Smooth muscle cell (in vitro differentiated cells): ENCODE measurements around the gene TMEM273. TPM values are rescaled to one million over a fixed set of nuclear protein-coding genes. Genes with fewer than 3 reads are reported as not detected.

Source experiments
- DNase-seq: peaks from one replicate; lab custom pipeline; 2025; ENCODE audit not compliant: unreplicated experiment; lab: John Stamatoyannopoulos, UW
- H2AFZ ChIP-seq: fragments of 200-600 bp; sonication (generic); 2 replicates; pipeline ENCODE4 v1.6.0; 2016; ENCODE audit warnings: antibody characterized with exemption, low read depth, mild to moderate bottlenecking
- H3F3A ChIP-seq: fragments of 200-600 bp; sonication (generic); 2 replicates; pipeline ENCODE4 v1.6.0; 2017; ENCODE audit warnings: antibody characterized with exemption, low read depth
- H3K27ac ChIP-seq: fragments of 200-600 bp; sonication (generic); 2 replicates; pipeline ENCODE4 v1.5.1; 2016; ENCODE audit warnings: low read depth, mild to moderate bottlenecking
- H3K27me3 ChIP-seq: fragments of 200-600 bp; sonication (generic); 2 replicates; pipeline ENCODE4 v1.6.1; 2016; ENCODE audit warnings: low read depth, mild to moderate bottlenecking
- H3K36me3 ChIP-seq: fragments of 200-600 bp; sonication (generic); 2 replicates; pipeline ENCODE4 v1.5.1; 2016; ENCODE audit warnings: low read depth
- H3K4me1 ChIP-seq: fragments of 200-600 bp; sonication (generic); 2 replicates; pipeline ENCODE4 v1.5.1; 2016; ENCODE audit warnings: low read depth
- H3K4me2 ChIP-seq: fragments of 200-600 bp; sonication (generic); 2 replicates; pipeline ENCODE4 v1.6.0; 2016; ENCODE audit warnings: mild to moderate bottlenecking
- H3K4me3 ChIP-seq: fragments of 200-600 bp; sonication (generic); 2 replicates; pipeline ENCODE4 v1.5.1; 2016; ENCODE audit warnings: mild to moderate bottlenecking
- H3K79me2 ChIP-seq: fragments of 200-600 bp; sonication (generic); 2 replicates; pipeline ENCODE4 v1.6.0; 2016; ENCODE audit warnings: low read depth, mild to moderate bottlenecking
- H3K9ac ChIP-seq: fragments of 200-600 bp; sonication (generic); 2 replicates; pipeline ENCODE4 v1.6.0; 2016; ENCODE audit warnings: low read depth
- H3K9me3 ChIP-seq: fragments of 200-600 bp; sonication (generic); replicated peaks from 2 replicates; pipeline ENCODE4 v1.5.1; 2016; ENCODE audit warnings: low read depth
- H4K20me1 ChIP-seq: fragments of 200-600 bp; sonication (generic); 2 replicates; pipeline ENCODE4 v1.6.0; 2016; ENCODE audit warnings: low read depth
- WGBS: methylation state at CpG from one replicate; pipeline ENCODE4 v1.1.7; 2016; ENCODE audit warnings: low lambda C conversion rate; 5-methylcytosine and 5-hydroxymethylcytosine counted together
- polyA plus RNA-seq: library from polyadenylated mRNA; unstranded; fragments of >200 nt; fragmentation: Nextera tagmentation; extraction: Ambion mirVana; gene quantifications from 2 replicates; pipeline ENCODE4 v1.2.1, GENCODE V29; 2016
- total RNA-seq: library from RNA; depleted of rRNA; stranded (reverse); fragments of >200 nt; gene quantifications from 2 replicates; pipeline ENCODE4 v1.2.3, GENCODE V29; 2014
- TF ChIP-seq, protein P1 (sequence below): fragments of 200-600 bp; sonication (generic); IDR thresholded peaks from 2 replicates; pipeline ENCODE4 v1.5.1; 2017; ENCODE audit warnings: borderline replicate concordance, mild to moderate bottlenecking, antibody characterized with exemption; ENCODE audit not compliant: insufficient read depth, poor library complexity, severe bottlenecking

The TMEM273 gene
- total and polyA plus RNA-seq, 2 experiments from 2014 or later = 0.09 TPM; not detected in 1

DNA sequence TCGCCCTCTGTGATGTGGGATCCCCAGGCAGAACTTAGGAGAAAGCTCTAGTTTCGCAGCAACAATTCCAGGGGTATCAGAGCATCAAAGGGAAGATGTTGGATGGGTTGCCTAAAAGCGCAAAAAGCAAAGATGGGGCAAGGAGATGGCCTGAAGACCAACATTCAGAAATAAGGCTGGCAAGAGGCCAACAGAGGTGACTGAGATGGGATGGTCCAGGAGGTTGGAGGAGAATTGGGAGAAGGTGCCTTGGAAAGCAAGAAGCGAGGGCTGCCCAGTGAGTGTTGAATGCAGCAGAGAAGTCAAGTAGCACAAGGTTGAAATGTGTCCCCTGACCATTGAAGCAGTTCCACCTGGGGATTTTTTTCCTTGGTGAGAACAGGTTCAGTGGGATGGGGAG lies 38.4 kb upstream of the TMEM273 start:
- Histone ChIP-seq H3K9me3 (no peaks in the 10 kb centered on the region), H3K4me3 (no peak overlapping the region), H4K20me1 (no peaks in the 10 kb centered on the region), H3K9ac (no peak overlapping the region), H3K27ac (no peak overlapping the region), H3K27me3 (no peaks in the 10 kb centered on the region), H3K36me3 (no peaks in the 10 kb centered on the region), H3K79me2 (no peaks in the 10 kb centered on the region), H2AFZ (no peak overlapping the region), H3K4me2 (no peak overlapping the region), H3K4me1 (no peaks in the 10 kb centered on the region), H3F3A (no peaks in the 10 kb centered on the region)
- no peak for DNase-seq
- WGBS = 63% methylated on average over 4 of the region's 4 CpGs
- TF ChIP-seq, protein P1, sequence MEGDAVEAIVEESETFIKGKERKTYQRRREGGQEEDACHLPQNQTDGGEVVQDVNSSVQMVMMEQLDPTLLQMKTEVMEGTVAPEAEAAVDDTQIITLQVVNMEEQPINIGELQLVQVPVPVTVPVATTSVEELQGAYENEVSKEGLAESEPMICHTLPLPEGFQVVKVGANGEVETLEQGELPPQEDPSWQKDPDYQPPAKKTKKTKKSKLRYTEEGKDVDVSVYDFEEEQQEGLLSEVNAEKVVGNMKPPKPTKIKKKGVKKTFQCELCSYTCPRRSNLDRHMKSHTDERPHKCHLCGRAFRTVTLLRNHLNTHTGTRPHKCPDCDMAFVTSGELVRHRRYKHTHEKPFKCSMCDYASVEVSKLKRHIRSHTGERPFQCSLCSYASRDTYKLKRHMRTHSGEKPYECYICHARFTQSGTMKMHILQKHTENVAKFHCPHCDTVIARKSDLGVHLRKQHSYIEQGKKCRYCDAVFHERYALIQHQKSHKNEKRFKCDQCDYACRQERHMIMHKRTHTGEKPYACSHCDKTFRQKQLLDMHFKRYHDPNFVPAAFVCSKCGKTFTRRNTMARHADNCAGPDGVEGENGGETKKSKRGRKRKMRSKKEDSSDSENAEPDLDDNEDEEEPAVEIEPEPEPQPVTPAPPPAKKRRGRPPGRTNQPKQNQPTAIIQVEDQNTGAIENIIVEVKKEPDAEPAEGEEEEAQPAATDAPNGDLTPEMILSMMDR = no peak

DNA sequence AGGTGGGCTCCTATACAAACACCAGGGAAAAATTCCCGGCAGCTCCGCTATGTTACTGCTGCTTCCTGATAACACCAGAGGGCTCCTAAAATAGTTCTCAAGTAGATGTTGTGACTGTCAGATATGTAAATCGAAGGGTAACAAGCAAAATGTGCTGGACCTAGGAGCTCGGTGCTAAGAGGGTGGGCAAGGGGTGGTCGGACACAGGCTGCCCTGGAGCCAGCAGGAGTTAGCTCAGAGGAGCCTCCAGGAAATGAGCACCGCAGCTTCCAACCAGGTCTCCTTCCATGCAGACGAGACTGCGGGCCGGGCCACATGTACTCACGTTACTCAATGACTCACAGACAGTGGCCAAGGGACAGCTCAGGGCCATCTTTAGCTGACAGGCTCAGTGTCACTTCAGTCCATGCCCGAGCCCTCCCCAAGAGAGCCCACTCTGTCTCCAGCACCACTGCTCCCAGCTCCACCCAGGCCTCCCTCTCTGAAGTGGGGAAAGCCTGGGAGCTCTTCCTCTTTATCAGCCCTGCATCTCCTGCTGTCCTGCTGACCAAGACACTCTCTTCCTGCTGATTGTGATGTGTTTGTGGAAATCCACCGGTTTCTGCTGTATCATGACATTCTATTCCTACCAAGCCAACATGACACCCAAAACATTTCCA lies 37.2 kb upstream of the TMEM273 start:
- 77% methylated on average over 12 of the region's 12 CpGs for WGBS

DNA sequence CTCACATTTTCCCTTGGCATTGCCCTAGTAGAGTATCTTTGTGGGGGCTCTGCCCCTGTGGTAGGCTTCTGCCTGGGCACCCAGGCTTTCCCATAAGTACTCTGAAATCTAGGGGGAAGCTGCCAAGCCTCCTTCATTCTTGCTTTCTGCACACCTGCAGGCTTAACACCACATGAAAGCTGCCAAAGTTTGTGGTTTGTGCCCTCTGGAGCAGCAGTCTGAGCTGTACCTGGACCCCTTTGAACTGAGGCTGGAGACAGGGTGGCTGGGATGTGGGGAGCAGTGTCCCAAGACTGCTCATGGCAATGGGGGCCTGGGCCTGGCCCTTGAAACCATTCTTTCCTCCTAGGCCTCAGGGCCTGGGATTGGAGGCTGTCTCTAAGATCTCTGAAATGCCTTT lies 35.0 kb upstream of the TMEM273 start:
- H3K9me3 ChIP-seq = no peaks in the 10 kb centered on the region
- H3K27ac ChIP-seq = no peak overlapping the region
- TF ChIP-seq, protein P1 = no peak

More for the DNA sequence above, 37.2 kb upstream of the TMEM273 start:
- H3K4me2 ChIP-seq = no peak overlapping the region
- no peaks in the 10 kb centered on the region for H3K36me3 ChIP-seq
- H3K4me3 ChIP-seq = no peak overlapping the region
- H3K27me3 ChIP-seq = no peaks in the 10 kb centered on the region
- no peaks in the 10 kb centered on the region for H3K9me3 ChIP-seq
- no peaks in the 10 kb centered on the region for H3K79me2 ChIP-seq
- H2AFZ ChIP-seq = no peak overlapping the region
- no peak for DNase-seq
- TF ChIP-seq, protein P1 = no peak
- H4K20me1 ChIP-seq = no peaks in the 10 kb centered on the region
- H3K9ac ChIP-seq = no peak overlapping the region
- no peaks in the 10 kb centered on the region for H3K4me1 ChIP-seq
- H3F3A ChIP-seq = no peaks in the 10 kb centered on the region
- no peak overlapping the region for H3K27ac ChIP-seq

DNA sequence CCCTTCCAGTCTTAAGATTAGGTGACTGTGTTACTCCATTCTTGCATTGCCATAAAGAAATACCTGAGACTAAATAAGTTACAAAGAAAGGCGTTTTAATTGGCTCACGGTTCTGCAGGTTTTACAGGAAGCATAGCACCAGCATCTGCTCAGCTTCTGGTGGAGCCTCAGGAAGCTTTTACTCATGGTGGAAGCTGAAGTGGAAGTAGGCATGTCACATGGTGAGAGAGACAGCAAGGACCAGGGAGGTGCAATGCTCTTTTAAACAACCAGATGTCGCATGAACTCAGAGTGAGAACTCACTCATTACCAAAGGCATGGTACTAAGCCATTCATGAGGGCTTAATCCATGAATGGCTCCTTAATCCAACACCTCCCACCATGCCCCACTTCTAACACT lies 34.0 kb upstream of the TMEM273 start:
- WGBS = 87% methylated on average over 3 of the region's 3 CpGs
- Histone ChIP-seq H3K27ac (no peak overlapping the region), H3K27me3 (peaks cover 13% of the 10 kb centered on the region), H3K36me3 (no peaks in the 10 kb centered on the region), H3K4me1 (no peaks in the 10 kb centered on the region), H3K4me2 (no peak overlapping the region), H4K20me1 (no peaks in the 10 kb centered on the region), H3K9ac (no peak overlapping the region), H2AFZ (no peak overlapping the region), H3K79me2 (no peaks in the 10 kb centered on the region), H3K4me3 (no peak overlapping the region), H3K9me3 (no peaks in the 10 kb centered on the region), H3F3A (no peaks in the 10 kb centered on the region)
- no peak for DNase-seq
- TF ChIP-seq, protein P1 = no peak

More for the DNA sequence above, 35.0 kb upstream of the TMEM273 start:
- no peak overlapping the region for H3K4me2 ChIP-seq
- no peak overlapping the region for H2AFZ ChIP-seq
- H3K79me2 ChIP-seq = no peaks in the 10 kb centered on the region
- DNase-seq = no peak
- no peaks in the 10 kb centered on the region for H4K20me1 ChIP-seq
- no peaks in the 10 kb centered on the region for H3F3A ChIP-seq
- H3K36me3 ChIP-seq = no peaks in the 10 kb centered on the region
- no peak overlapping the region for H3K9ac ChIP-seq
- peaks cover 5% of the 10 kb centered on the region for H3K27me3 ChIP-seq
- H3K4me3 ChIP-seq = no peak overlapping the region
- no peaks in the 10 kb centered on the region for H3K4me1 ChIP-seq
